ENCODE data around the gene FRMD6.
"Not testable (repeated sequence)": the region's sequence is repeated elsewhere in the genome, so short reads cannot be mapped to it uniquely, and the experiment has no call there.

FRMD6 gene

DNA sequence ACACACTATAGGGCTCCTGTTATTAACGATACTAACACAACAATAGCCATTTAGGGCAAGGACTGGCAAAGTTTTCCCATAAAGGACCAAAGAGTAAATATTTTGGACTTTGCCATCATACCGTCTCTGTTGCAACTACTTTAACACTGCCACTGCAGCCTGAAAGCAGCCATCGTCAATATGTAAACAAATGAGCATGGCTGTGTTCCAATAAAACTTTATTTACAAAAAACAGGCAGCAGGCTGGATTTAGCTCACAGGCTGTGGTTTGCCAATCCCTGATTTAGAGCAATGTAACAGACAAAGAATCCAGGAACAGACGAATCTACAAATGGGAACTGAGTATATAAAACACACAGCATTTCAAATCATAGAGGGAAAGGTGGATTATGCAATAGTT, 84.1 kb downstream of the FRMD6 start:
- TF ChIP-seq, protein P1, sequence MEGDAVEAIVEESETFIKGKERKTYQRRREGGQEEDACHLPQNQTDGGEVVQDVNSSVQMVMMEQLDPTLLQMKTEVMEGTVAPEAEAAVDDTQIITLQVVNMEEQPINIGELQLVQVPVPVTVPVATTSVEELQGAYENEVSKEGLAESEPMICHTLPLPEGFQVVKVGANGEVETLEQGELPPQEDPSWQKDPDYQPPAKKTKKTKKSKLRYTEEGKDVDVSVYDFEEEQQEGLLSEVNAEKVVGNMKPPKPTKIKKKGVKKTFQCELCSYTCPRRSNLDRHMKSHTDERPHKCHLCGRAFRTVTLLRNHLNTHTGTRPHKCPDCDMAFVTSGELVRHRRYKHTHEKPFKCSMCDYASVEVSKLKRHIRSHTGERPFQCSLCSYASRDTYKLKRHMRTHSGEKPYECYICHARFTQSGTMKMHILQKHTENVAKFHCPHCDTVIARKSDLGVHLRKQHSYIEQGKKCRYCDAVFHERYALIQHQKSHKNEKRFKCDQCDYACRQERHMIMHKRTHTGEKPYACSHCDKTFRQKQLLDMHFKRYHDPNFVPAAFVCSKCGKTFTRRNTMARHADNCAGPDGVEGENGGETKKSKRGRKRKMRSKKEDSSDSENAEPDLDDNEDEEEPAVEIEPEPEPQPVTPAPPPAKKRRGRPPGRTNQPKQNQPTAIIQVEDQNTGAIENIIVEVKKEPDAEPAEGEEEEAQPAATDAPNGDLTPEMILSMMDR (IDR thresholded peaks at IDR 0.05; ENCODE audit: insufficient read depth, low read depth, low read length, missing control alignments): no peak
- no peak overlapping the region for H3K4me3 ChIP-seq (ENCODE audit: low read length)
- DNase-seq (ENCODE audit: low read depth): no peak

DNA sequence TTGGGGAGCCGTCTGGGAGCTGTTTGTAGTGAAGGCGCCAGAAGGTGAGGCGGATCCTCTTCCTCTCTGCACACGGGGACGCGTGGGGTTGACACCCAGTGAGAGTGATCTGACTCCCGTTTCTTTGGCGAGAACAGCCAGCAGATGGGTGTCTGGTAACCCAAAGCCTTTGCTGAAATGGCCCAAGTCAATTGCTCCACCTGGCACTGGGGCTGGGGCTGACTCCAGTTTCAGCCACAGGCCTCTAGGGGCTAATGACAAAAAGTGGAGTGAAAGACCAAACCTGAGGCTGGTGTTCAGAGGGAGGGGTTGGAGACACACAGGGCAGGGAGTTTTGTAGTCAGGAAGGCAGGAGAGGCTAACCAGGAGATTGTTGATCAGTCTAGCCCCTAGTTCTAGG, 87.0 kb downstream of the FRMD6 start:
- TF ChIP-seq, protein P1 (IDR thresholded peaks at IDR 0.05; ENCODE audit: insufficient read depth, low read depth, low read length, missing control alignments): peak; percentile 6
- DNase-seq (ENCODE audit: low read depth): no peak
- H3K4me3 ChIP-seq (ENCODE audit: low read length): no peak overlapping the region

DNA sequence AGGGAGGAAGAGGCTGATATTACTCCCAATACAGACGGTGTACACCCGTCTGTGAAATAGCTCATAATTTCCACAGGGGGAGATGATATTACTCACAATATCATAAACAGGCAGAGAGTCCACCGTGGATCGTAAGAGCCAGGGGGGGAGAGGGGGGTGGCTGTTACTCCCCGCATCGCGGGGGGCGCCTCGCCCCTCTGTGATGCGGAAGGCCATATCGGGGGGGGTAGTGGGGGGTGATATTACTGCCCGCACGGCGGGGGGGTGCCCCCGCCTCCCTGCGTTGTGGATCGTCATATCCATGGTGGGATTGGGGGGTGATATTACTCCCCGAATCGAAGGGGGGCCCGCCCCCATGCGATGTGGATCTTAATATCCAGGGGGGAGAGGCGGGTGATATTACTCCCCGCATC, 91.9 kb downstream of the FRMD6 start:
- no peak for DNase-seq (ENCODE audit: low read depth)
- TF ChIP-seq, protein P1 (IDR thresholded peaks at IDR 0.05; ENCODE audit: insufficient read depth, low read depth, low read length, missing control alignments): no peak

DNA sequence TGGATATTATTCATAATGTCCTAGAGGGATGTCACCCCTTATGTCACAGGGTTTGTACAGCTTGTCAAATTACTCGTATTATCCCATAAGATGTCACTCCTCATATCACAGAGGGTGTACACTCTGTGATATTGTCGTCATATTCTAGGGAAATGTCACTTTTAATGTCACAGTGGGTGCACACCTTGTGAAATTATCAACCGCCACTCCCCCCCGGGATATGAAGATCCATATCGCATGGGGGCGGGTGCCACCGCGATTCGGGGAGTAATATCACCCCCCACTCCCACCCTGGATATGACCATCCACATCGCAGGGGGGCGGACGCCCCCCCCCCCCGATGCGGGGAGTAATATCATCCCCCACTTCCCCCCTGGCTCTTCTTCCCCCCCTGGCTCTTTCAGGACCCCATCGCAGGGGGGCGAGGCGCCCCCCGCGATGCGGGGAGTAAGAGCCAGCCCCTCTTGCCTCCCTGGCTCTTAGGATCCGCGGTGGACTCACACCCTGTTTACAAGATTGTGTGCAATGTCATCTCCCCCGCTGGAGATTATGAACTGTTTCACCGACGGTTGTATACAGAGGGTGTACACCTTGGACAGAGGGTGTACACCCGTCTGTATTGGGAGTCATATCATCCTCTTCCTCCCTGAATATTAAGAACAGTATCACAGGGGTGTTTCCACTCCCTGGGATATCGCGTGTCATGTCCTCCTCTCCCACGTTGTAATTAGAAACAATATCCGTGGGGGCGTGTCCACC, 92.8 kb downstream of the FRMD6 start:
- no peak overlapping the region for H3K4me3 ChIP-seq (ENCODE audit: low read length)
- no peak for DNase-seq (ENCODE audit: low read depth)
- TF ChIP-seq, protein P1 (IDR thresholded peaks at IDR 0.05; ENCODE audit: insufficient read depth, low read depth, low read length, missing control alignments): no peak

More for the DNA sequence above, 91.9 kb downstream of the FRMD6 start:
- H3K4me3 ChIP-seq (ENCODE audit: low read length): no peak overlapping the region

DNA sequence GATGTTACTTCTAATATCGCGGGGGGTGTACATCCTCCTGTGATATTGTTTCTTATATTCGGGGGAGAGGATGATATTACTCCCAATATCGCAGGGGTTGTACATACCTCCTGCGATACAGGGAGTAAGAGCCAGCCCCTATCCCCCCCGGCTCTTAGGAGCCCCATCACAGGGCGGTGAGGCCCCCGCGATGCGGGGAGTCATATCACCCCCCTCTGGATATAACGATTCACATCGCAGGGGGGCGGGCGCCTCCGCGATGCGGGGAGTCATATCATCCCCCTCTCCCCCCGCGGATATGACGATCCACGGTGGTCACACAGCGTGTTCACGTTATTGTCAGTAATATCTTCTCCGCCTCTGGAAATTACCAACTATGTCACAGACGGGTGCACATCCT, 95.1 kb downstream of the FRMD6 start:
- DNase-seq (ENCODE audit: low read depth): not testable (repeated sequence)

DNA sequence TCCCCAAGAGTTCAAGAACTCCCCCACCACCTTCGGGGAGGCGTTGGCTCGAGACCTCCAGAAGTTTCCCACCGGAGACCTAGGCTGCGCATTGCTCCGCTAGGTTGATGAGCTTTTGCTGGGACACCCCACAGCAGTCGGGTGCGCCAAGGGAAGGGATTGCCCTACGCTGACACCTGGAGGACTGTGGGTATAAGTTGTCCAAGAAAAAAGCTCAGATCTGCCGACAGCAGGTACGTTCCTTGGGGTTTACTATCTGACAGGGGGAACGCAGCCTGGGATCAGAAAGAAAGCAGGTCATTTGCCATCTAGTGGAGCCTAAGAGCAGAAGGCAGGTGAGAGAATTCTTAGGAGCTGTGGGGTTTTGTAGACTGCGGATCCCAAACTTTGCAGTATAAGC, 98.8 kb downstream of the FRMD6 start:
- TF ChIP-seq, protein P1 (IDR thresholded peaks at IDR 0.05; ENCODE audit: insufficient read depth, low read depth, low read length, missing control alignments): no peak
- no peak overlapping the region for H3K4me3 ChIP-seq (ENCODE audit: low read length)
- no peak for DNase-seq (ENCODE audit: low read depth)

More for the DNA sequence above, 95.1 kb downstream of the FRMD6 start:
- H3K4me3 ChIP-seq (ENCODE audit: low read length): not testable (repeated sequence)

DNA sequence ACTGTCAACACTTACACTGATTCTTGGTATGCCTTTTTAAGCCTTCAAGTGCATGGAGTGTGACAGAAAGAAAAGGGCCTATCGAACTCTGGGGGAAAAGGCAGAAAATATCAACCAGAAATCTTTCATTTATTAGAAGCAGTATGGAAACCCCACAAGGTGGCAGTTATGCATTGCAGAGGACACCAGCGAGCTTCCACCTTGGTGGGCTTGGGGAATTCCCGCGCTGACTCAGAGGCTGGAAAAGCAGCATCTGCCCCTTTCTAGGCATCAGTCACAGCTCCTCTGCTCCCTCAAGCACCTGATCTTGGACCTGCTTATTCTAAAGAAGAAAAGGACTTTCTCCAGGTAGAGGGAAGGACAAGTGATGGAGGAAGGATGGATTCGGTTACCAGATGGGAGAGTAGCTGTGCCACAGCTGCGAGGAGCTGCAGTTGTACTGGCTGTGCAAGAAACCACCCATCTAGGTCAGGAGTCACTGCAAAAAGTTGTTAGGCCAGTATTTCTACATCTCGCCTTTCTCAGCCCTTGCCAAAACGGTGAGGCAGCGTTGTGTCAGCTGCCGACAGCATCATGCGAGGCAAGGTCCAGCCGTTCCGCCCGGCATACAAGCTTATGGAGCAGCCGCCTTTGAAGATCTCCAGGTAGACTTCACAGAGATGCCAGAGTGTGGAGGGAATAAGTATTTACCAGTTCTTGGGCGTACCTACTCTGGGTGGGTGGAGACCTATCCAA, 100.1 kb downstream of the FRMD6 start:
- peak; percentile 97 for DNase-seq (ENCODE audit: low read depth)
- not testable (repeated sequence) for H3K4me3 ChIP-seq (ENCODE audit: low read length)

DNA sequence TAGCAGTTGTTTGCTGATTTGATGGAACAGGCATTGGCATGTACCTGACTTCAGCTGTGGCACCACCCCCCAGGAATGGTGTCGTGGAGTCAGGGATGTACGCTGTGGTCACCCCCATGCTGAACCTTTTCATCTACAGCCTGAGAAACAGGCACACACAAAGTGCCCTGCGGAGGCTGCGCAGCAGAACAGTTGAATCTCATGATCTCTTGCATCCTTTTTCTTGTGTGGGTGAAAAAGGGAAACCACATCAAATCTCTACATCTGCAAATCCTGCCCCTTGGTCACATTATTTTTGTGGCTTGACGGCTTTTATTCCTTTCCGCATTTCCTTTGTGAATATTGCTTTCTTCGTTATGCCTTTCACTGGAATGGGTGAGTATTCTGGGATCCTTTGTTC, 106.0 kb downstream of the FRMD6 start:
- not testable (repeated sequence) for H3K4me3 ChIP-seq (ENCODE audit: low read length); DNase-seq (ENCODE audit: low read depth)

All from epithelial cell of esophagus (primary cell).